Mesothelial cell of epicardium (in vitro differentiated cells): Measurements from ENCODE around the gene KCNAB2. TPM values are rescaled to one million over a fixed set of nuclear protein-coding genes. Genes with fewer than 3 reads are reported as not detected.

ENCODE experiments used
- DNase-seq, 2 experiments: peaks; one replicate each; pipeline ENCODE4 v3.0.0; 2021; ENCODE audit warnings: low spot score in 2 of 2; ENCODE audit not compliant: unreplicated experiment in 2 of 2
- H3K27ac Mint-ChIP-seq: 2 replicates; pipeline ENCODE4 v1.8.0; 2021; ENCODE audit warnings: mixed read lengths
- H3K27me3 Mint-ChIP-seq: 2 replicates; pipeline ENCODE4 v1.8.0; 2021; ENCODE audit warnings: low read depth, mixed read lengths
- H3K36me3 Mint-ChIP-seq: 2 replicates; pipeline ENCODE4 v1.8.0; 2021; ENCODE audit warnings: mixed read lengths
- H3K4me1 Mint-ChIP-seq: 2 replicates; pipeline ENCODE4 v1.8.0; 2021; ENCODE audit warnings: mixed read lengths
- H3K4me3 Mint-ChIP-seq: 2 replicates; pipeline ENCODE4 v1.8.0; 2021; ENCODE audit warnings: mild to moderate bottlenecking, moderate library complexity, mixed read lengths
- H3K9me3 Mint-ChIP-seq: 2 replicates; pipeline ENCODE4 v1.8.0; 2021; ENCODE audit warnings: mixed read lengths
- total RNA-seq: library from RNA; stranded (reverse); gene quantifications from 3 replicates; pipeline ENCODE4 v1.2.1, GENCODE V29; 2021
- TF ChIP-seq, protein P1 (sequence below): fragments of 200-600 bp; sonication (generic); IDR thresholded peaks from one replicate; pipeline ENCODE4 v1.5.0; 2021; ENCODE audit warnings: antibody characterized with exemption; ENCODE audit not compliant: unreplicated experiment

The KCNAB2 gene
- total RNA-seq, 1 donor from 2014 or later: 10.7 TPM

DNA sequence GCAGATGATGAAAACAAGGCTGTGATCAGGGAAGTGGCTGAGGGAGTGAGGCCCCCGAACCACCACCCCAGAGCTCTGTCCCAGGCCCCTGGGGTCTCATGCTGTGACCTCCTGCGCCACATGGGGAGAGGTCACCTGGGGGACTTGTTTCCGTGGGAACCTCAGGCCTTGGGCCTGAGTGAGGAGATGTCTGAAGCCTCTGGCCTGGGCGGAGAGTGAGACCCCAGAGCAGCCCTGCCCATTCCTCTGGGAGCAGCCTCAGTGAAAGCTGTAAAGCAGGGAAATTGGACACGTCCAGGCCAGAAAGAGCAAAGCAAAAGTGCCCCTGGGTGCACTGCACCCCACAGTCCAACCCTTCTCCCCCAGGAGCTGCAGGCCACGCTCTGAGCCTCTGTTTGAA is 37.0 kb upstream of the KCNAB2 start:
- Mint-ChIP-seq H3K4me1 (peaks cover 7% of the 10 kb centered on the region), H3K36me3 (no peaks in the 10 kb centered on the region), H3K27ac (no peak overlapping the region), H3K27me3 (peaks cover 9% of the 10 kb centered on the region), H3K4me3 (no peak overlapping the region), H3K9me3 (no peaks in the 10 kb centered on the region)
- DNase-seq: no peak
- TF ChIP-seq, protein P1, sequence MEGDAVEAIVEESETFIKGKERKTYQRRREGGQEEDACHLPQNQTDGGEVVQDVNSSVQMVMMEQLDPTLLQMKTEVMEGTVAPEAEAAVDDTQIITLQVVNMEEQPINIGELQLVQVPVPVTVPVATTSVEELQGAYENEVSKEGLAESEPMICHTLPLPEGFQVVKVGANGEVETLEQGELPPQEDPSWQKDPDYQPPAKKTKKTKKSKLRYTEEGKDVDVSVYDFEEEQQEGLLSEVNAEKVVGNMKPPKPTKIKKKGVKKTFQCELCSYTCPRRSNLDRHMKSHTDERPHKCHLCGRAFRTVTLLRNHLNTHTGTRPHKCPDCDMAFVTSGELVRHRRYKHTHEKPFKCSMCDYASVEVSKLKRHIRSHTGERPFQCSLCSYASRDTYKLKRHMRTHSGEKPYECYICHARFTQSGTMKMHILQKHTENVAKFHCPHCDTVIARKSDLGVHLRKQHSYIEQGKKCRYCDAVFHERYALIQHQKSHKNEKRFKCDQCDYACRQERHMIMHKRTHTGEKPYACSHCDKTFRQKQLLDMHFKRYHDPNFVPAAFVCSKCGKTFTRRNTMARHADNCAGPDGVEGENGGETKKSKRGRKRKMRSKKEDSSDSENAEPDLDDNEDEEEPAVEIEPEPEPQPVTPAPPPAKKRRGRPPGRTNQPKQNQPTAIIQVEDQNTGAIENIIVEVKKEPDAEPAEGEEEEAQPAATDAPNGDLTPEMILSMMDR: no peak

- no peaks in the 10 kb centered on the region for H3K9me3 Mint-ChIP-seq
- DNase-seq: no peak
- H3K4me3 Mint-ChIP-seq: no peak overlapping the region
- TF ChIP-seq, protein P1: no peak
- H3K27me3 Mint-ChIP-seq: peaks cover 10% of the 10 kb centered on the region
- peaks cover 3% of the 10 kb centered on the region for H3K4me1 Mint-ChIP-seq
- H3K27ac Mint-ChIP-seq: peak overlapping the region; percentile 34
- no peaks in the 10 kb centered on the region for H3K36me3 Mint-ChIP-seq
Measured at GRCh38 chr1:6009120-6010040, 36.3 kb upstream of the KCNAB2 start.

DNA sequence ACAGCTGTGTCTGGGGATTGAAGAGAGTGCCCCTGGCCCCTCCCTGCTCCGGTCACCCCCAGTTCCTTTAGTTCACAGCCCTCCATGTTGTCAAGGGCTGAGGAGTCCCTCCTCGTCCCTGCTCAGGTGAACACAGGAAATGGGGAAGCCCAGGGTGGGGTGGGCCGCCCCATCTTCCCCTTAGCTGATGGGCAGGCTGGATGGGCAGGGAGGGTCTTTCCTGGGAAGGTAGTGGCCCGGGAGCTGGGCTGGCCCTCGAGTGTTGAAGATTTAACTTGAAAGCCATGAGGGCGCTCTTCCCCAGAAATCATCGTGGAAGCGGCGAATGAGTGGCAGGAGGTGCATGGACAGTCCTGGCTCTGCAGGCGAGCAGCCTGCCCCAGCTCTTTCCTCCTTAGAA is 35.1 kb upstream of the KCNAB2 start:
- no peaks in the 10 kb centered on the region for H3K36me3 Mint-ChIP-seq
- H3K4me1 Mint-ChIP-seq: no peaks in the 10 kb centered on the region
- peaks cover 10% of the 10 kb centered on the region for H3K27me3 Mint-ChIP-seq
- no peak overlapping the region for H3K27ac Mint-ChIP-seq
- TF ChIP-seq, protein P1: no peak
- no peaks in the 10 kb centered on the region for H3K9me3 Mint-ChIP-seq
- no peak for DNase-seq
- no peak overlapping the region for H3K4me3 Mint-ChIP-seq

GRCh38 chr1:6011161-6011945 is 34.3 kb upstream of the KCNAB2 start:
- H3K36me3 Mint-ChIP-seq: no peaks in the 10 kb centered on the region
- TF ChIP-seq, protein P1: no peak
- H3K4me1 Mint-ChIP-seq: no peaks in the 10 kb centered on the region
- no peak overlapping the region for H3K4me3 Mint-ChIP-seq
- no peak for DNase-seq
- H3K9me3 Mint-ChIP-seq: no peaks in the 10 kb centered on the region
- no peak overlapping the region for H3K27ac Mint-ChIP-seq
- H3K27me3 Mint-ChIP-seq: peaks cover 10% of the 10 kb centered on the region

GRCh38 chr1:6011946-6012258 is 33.8 kb upstream of the KCNAB2 start:
- Mint-ChIP-seq H3K27ac (no peak overlapping the region), H3K36me3 (no peaks in the 10 kb centered on the region)

More at GRCh38 chr1:6011946-6012258, 33.8 kb upstream of the KCNAB2 start:
- no peak for DNase-seq
- Mint-ChIP-seq H3K4me3 (no peak overlapping the region), H3K4me1 (no peaks in the 10 kb centered on the region), H3K9me3 (no peaks in the 10 kb centered on the region), H3K27me3 (peaks cover 7% of the 10 kb centered on the region)
- TF ChIP-seq, protein P1: no peak
